HEK293T (cell line): ENCODE data around the gene STAT5B.
A peak's percentile ranks its signal among the peaks of the same experiment; 100 is the strongest.

ENCODE experiments used
- CTCF ChIA-PET: fragments of 350-600 bp; formaldehyde crosslinking; extraction: SDS; loops from one replicate; lab custom pipeline; 2021; ENCODE audit warnings: antibody characterized with exemption, inconsistent platforms; lab: Yijun Ruan, JAX
- POLR2A ChIA-PET: fragments of 350-600 bp; formaldehyde crosslinking; extraction: SDS; loops from one replicate; lab custom pipeline; 2020; ENCODE audit warnings: antibody characterized with exemption, inconsistent platforms; lab: Yijun Ruan, JAX
- DNase-seq: peaks from one replicate; pipeline ENCODE4 v3.0.0; 2012; ENCODE audit warnings: mixed read lengths; ENCODE audit errors: extremely low spot score
- ARNT ChIP-seq: fragments of 450-650 bp; IDR thresholded peaks from 2 replicates; pipeline ENCODE4 v1.6.1; 2017; ENCODE audit warnings: mild to moderate bottlenecking
- BHLHE40 ChIP-seq: fragments of 450-650 bp; IDR thresholded peaks from 2 replicates; pipeline ENCODE4 v1.6.1; 2016; ENCODE audit warnings: mild to moderate bottlenecking, moderate library complexity, borderline replicate concordance
- CTBP1 ChIP-seq: fragments of 450-650 bp; IDR thresholded peaks from 2 replicates; pipeline ENCODE4 v1.6.1; 2016; ENCODE audit warnings: borderline replicate concordance
- ELF4 ChIP-seq: fragments of 450-650 bp; IDR thresholded peaks from 2 replicates; pipeline ENCODE4 v1.6.1; 2017; ENCODE audit warnings: antibody characterized with exemption
- FOXA1 ChIP-seq: fragments of 450-650 bp; IDR thresholded peaks from 2 replicates; pipeline ENCODE4 v1.6.1; 2016; ENCODE audit warnings: mild to moderate bottlenecking
- FOXK2 ChIP-seq: fragments of 450-650 bp; IDR thresholded peaks from 2 replicates; pipeline ENCODE4 v1.6.1; 2016; ENCODE audit warnings: mild to moderate bottlenecking
- FOXM1 ChIP-seq: fragments of 450-650 bp; IDR thresholded peaks from 2 replicates; pipeline ENCODE4 v1.6.1; 2017; ENCODE audit warnings: mild to moderate bottlenecking, borderline replicate concordance
- L3MBTL2 ChIP-seq: fragments of 450-650 bp; conservative IDR thresholded peaks from 2 replicates; pipeline ENCODE4 v1.6.1; 2016; ENCODE audit warnings: mild to moderate bottlenecking
- LEF1 ChIP-seq: fragments of 450-650 bp; IDR thresholded peaks from 2 replicates; pipeline ENCODE4 v1.6.1; 2017; ENCODE audit warnings: mild to moderate bottlenecking, borderline replicate concordance
- NFRKB ChIP-seq: fragments of 450-650 bp; IDR thresholded peaks from 2 replicates; pipeline ENCODE4 v1.6.1; 2016; ENCODE audit warnings: mild to moderate bottlenecking, moderate library complexity
- PKNOX1 ChIP-seq: fragments of 450-650 bp; IDR thresholded peaks from 2 replicates; pipeline ENCODE4 v1.6.1; 2016
- SP1 ChIP-seq: fragments of 450-650 bp; IDR thresholded peaks from 2 replicates; pipeline ENCODE4 v1.6.1; 2017
- SUZ12 ChIP-seq: fragments of 450-650 bp; IDR thresholded peaks from 2 replicates; pipeline ENCODE4 v1.6.1; 2016; ENCODE audit warnings: mild to moderate bottlenecking
- TARDBP ChIP-seq: fragments of 450-650 bp; IDR thresholded peaks from 2 replicates; pipeline ENCODE4 v1.6.1; 2016
- ZNF384 ChIP-seq: fragments of 450-650 bp; IDR thresholded peaks from 2 replicates; pipeline ENCODE4 v1.6.1; 2016

Gene STAT5B

DNA sequence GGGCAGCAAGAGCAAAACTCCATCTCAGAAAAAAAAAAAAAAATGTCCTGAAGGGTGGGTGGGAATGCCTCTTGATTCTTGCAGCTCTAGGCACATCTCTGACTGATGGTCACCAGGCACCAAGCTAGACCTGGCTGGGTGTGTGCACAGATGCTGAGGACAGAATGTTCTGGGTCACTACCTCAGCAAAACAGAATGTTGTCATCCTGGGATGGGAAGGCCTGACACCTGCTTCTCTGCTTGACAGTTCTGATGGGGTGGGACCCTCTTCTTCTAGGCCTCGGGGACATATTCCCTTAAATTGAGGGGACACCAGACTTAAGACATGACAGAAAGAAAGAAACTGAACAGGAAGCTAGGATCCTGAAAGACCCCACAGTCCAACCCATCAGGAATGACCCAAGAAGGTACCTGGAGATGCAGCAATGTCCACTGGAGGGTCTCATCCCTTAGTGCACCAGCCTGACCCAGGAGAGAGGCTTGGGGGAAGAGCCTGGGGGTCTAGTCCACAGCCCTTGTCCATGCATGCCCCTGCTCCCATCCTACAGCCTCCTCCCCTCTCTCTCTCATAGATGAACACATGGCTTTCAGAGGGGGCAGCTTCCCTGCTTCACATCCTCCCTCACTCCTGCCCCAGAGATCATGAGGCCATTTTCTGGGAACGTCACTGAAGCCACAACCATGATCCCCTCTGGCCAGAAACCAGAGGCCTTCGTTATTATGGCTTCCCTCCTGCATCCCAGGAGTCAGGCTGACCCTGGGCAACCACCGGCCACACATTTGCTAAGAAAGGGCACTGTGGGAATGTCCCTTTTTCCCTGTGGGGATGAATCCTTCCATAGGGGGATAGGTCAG is 3.8 kb upstream of the STAT5B start:
- ChIA-PET CTCF (interaction anchor here (0.5 to 1.2 kb wide), 4 partner anchors 9 to 68 kb away, joined by 3 to 5 read pairs (median 4); no protein-coding TSS in a partner anchor), POLR2A (no interaction called here)
- DNase-seq: peak; percentile 4
- TF ChIP-seq FOXA1: no peak

DNA sequence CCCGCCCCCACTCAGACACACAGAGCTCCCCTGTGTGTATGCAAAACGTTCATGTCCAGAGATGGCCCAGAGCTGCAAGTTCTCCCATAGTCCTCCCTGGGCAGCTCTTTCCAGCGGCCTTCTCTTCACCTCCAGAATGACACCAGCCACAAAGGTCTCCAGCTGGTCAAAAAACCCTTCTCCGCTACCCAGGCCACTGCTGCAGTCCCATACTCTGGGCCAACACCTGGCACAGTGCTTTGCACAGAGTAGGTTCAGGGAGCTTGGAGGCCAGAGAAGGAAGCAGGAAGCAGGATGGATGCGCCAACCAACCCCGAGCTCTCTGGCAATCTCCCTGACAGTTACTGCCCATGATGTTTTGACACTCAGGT is 1.1 kb upstream of the STAT5B start:
- DNase-seq: no peak
- ChIA-PET CTCF (interaction anchor here (0.6 to 1.1 kb wide), 3 partner anchors 15 to 184 kb away, joined by 3 to 5 read pairs (median 3); no protein-coding TSS in a partner anchor), POLR2A (interaction anchor here (0.6 to 1.6 kb wide), 12 partner anchors 9 to 145 kb away, joined by 3 to 4 read pairs (median 3); partner anchors contain the start of gene STAT3)
- TF ChIP-seq TARDBP (no peak), ELF4 (no peak), SP1 (no peak)

DNA sequence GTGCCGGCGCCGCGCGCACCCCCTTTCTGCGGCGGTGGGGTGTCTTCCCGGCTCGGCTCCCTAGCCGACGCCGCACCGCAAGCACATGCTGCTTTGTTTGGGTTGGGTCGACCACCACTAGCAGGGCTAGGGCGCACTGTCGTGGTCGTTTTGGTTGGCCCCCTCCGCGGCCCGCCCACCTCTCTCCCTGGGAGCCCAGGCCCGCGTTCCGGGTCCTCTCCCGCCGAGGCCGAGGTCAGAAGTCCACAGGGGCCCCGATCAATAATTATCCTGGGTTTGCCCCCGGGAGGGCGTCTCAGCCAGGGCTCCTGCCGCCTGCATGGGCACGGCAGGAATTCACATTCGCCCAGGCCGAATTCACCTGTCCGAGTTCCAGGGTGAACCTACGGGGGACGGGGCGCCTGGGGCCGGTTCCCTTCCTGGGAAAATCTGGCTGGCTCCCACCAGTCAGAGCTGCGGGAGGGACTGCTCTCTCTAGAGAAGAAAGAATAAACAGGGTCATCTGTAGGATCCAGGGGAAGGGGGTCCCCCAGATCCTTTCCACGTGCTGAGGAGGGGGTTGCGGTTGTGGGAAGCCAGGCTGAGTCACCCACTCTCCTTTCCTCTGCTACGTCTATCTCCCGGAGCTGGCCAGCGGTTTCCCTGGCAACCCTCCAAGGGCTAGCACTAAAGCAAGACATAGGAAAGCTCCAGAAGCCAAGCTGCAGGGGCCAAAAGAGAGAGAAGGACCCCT is 584 bp upstream of the STAT5B start:
- POLR2A ChIA-PET: interaction anchor here (0.6 to 1.8 kb wide), 13 partner anchors 9 to 146 kb away, joined by 3 to 4 read pairs (median 3); partner anchors contain the start of gene STAT3
- TF ChIP-seq TARDBP (no peak), NFRKB (no peak), SP1 (no peak), LEF1 (no peak), L3MBTL2 (no peak; the same call in 1 of the 2 replicates), FOXM1 (no peak), ZNF384 (no peak), CTBP1 (no peak), PKNOX1 (no peak)
- peak; percentile 19 for DNase-seq
- CTCF ChIA-PET: interaction anchor here (0.6 to 1.1 kb wide), 3 partner anchors 15 to 184 kb away, joined by 3 to 5 read pairs (median 3); no protein-coding TSS in a partner anchor

DNA sequence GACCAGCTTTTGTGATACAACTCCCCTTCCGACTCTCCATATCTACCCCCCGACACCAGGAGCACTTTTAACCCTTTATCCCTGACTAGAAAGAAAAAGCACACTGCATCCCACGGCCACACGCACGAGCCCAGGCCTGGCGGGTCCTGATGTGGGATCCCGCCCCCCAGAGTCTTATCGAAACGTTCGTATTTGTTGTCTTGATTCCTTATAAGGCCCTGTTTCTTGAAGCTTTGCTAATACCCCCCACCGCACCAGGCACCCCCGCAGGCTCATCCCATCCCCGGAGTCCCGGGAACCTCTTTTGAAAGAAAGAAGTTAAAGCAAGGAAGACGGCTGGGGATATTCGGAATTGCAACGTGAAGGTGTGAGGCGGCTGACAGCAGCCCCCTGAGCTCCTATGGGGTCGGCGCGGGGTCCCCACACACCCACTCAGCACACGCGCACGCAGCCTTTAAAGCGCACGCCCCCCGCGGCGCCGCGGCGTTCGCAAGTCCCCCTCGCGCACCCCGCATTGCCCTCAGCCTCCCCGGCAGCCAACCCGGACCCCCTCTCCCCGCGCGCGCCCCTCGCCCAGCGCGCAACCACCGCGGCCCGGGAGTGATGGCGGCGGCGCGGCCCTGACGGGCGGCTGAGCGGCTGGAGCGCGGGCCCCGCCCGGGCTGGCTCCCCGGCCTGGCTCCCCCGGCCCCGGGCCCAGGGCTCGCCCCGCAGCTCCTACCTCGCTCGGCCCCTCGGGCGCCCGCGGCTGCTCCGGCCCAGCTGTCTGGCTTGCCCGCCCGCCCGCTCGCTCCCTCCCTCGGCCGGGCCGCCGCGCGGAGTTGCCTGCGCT is 448 bp downstream of the STAT5B start:
- TF ChIP-seq FOXA1 (no peak), FOXM1 (0 out of 2 replicates have a peak, but pooled peaks have one; percentile 28), ARNT (0 out of 2 replicates have a peak, but pooled peaks have one; percentile 8)
- CTCF ChIA-PET: interaction anchor here (0.6 to 0.9 kb wide), 2 partner anchors 147 to 256 kb away, joined by 3 read pairs; partner anchors contain the start of genes CAVIN1 and NKIRAS2
- DNase-seq: peak; percentile 19
- POLR2A ChIA-PET: interaction anchor here (0.6 to 1.8 kb wide), 6 partner anchors 9 to 39 kb away, joined by 3 to 4 read pairs (median 4); no protein-coding TSS in a partner anchor

DNA sequence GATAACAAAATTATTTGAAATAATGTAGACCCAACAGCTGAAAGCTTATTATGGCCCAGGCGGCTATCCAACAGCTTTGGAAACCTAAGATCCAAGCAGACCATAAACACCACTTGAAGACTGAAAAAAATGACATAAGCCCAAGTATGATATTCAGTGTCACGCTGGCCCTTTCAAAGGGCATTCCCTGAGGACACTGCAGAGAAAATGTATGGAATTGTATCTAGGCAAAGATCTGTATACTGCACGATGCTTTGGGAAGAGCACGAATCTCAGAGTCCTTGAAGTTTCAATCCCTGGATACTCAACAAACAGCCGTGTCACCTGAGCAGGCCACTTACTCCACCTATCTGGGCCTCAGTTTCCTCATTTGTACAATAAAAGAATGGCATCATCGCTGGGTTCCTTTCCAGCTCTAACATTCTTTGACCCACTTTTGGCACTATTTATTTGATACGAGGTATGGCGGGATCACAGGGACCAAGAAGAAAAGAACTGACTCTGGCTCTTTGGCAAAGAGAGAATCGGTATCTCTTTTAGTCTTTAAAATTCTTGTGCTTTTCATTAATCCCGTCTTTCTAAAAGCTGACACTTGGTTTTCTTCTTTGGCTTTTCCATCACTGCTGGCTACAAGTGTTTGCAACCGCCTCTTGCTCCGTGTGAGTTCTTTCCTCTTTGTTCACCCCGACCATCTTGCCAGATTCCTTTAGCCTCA is 1.2 kb downstream of the STAT5B start:
- ChIA-PET CTCF (interaction anchor here (0.6 to 0.9 kb wide), 3 partner anchors 11 to 255 kb away, joined by 3 read pairs; partner anchors contain the start of genes CAVIN1 and NKIRAS2), POLR2A (interaction anchor here (0.7 to 1.8 kb wide), 5 partner anchors 8 to 39 kb away, joined by 3 to 4 read pairs (median 4); no protein-coding TSS in a partner anchor)
- no peak for DNase-seq
- TF ChIP-seq BHLHE40: no peak
- TF ChIP-seq NFRKB: no peak
- TF ChIP-seq SUZ12: no peak
- TF ChIP-seq FOXM1: no peak
- no peak for TF ChIP-seq ELF4
- TF ChIP-seq FOXA1: no peak
- no peak for TF ChIP-seq ZNF384
- TF ChIP-seq CTBP1: no peak
- no peak for TF ChIP-seq FOXK2
- no peak for TF ChIP-seq L3MBTL2
- TF ChIP-seq TARDBP: no peak
- TF ChIP-seq SP1: no peak
- TF ChIP-seq LEF1: no peak

- CTCF ChIA-PET: interaction anchor here (0.6 kb wide), 1 partner anchor 10 kb away, joined by 3 read pairs; no protein-coding TSS in a partner anchor
- no peak for TF ChIP-seq FOXA1
- POLR2A ChIA-PET: no interaction called here
- DNase-seq: no peak
These were observed 2.0 kb downstream of the STAT5B start for GRCh38 chr17:42274253-42274542.
